ENCODE results near the gene EIPR1. TPM values are rescaled to one million over a fixed set of nuclear protein-coding genes. Genes with fewer than 3 reads are reported as not detected.

The EIPR1 gene
- total and polyA plus RNA-seq, 2 donors (not counting 3 experiments of a cell fraction or from before 2014, with no cell fraction given), result 30.8 to 57.3 TPM

- FAIRE-seq, result no peak
- H3K9ac ChIP-seq (replicated peaks; ENCODE audit: extremely low read depth, insufficient read depth, low read length), result no peak overlapping the region
- H3K9me1 ChIP-seq (replicated peaks; ENCODE audit: control insufficient read depth, extremely low read depth, insufficient read depth, low read length), result no peaks in the 10 kb centered on the region
- H3K36me3 ChIP-seq (ENCODE audit: control insufficient read depth in 2 of 2, extremely low read depth in 1 of 2, insufficient read depth in 2 of 2, low read length in 2 of 2), result no peaks in the 10 kb centered on the region
- no peak overlapping the region for H3K27ac ChIP-seq (ENCODE audit: insufficient read depth, low read depth, low read length)
- dilution Hi-C loops (cut with MboI; ENCODE audit: extremely low pct_ligation_motif_present, low sequenced_read_pairs) (no loop called here), intact Hi-C loops (cut with micrococcal nuclease) (no loop called here)
- DNase-seq (ENCODE audit: low read depth, low spot score), result no peak
- H3K27me3 ChIP-seq (ENCODE audit: control insufficient read depth in 2 of 2, insufficient read depth in 2 of 2, low read length in 2 of 2), result no peaks in the 10 kb centered on the region
- no peak overlapping the region for H3K4me3 ChIP-seq (replicated peaks in 1 of 3; ENCODE audit: insufficient read depth in 1 of 3, low read depth in 1 of 3, low read length in 3 of 3)
- H3K9me3 ChIP-seq (replicated peaks; ENCODE audit: control insufficient read depth, insufficient read depth, low read length), result no peaks in the 10 kb centered on the region
- H2AFZ ChIP-seq (ENCODE audit: low read depth, low read length), result no peak overlapping the region
- H3K4me2 ChIP-seq (ENCODE audit: insufficient read depth, low read length), result no peak overlapping the region
- ChIA-PET POLR2A (no interaction called here), CTCF (no interaction called here)
- no peaks in the 10 kb centered on the region for H3K79me2 ChIP-seq (ENCODE audit: control insufficient read depth, insufficient read depth, low read length)
- no peaks in the 10 kb centered on the region for H4K20me1 ChIP-seq (replicated peaks; ENCODE audit: control insufficient read depth, extremely low read depth, insufficient read depth, low read length)
- no peaks in the 10 kb centered on the region for H3K4me1 ChIP-seq (ENCODE audit: control insufficient read depth, extremely low read depth, insufficient read depth, low read length)
- TF ChIP-seq EZH2 (IDR thresholded peaks at IDR 0.05; ENCODE audit: borderline replicate concordance, low read depth, low read length, severe bottlenecking), result no peak
- no peak for TF ChIP-seq CTCF (IDR thresholded peaks at IDR 0.05; ENCODE audit: extremely low read depth in 1 of 2, insufficient read depth in 1 of 2, low read depth in 1 of 2, low read length in 2 of 2)
- no peak for TF ChIP-seq FOS (IDR thresholded peaks at IDR 0.05; ENCODE audit: borderline replicate concordance, insufficient read depth, low read length)
- TF ChIP-seq POLR2AphosphoS5 (IDR thresholded peaks at IDR 0.05; ENCODE audit: insufficient read depth, low read depth, low read length), result no peak
- TF ChIP-seq JUN (IDR thresholded peaks at IDR 0.05; ENCODE audit: borderline replicate concordance, insufficient read depth, insufficient read length, low read depth), result no peak
- no peak for TF ChIP-seq POLR2A (IDR thresholded peaks at IDR 0.05; ENCODE audit: low read depth, low read length)
- no peak for TF ChIP-seq MYC (IDR thresholded peaks at IDR 0.05; ENCODE audit: low read depth, low read length)
- no peak for TF ChIP-seq MAX (IDR thresholded peaks at IDR 0.05; ENCODE audit: insufficient read depth, insufficient read length)
- TF ChIP-seq GATA2 (IDR thresholded peaks at IDR 0.05; ENCODE audit: insufficient read depth, insufficient read length, low read depth, low read length), result no peak
- no TSS peak for BruUV-seq (replicated peaks)
Measured at GRCh38 chr2:3268705-3269029, 109.0 kb downstream of the EIPR1 start.
